Activated CD4-positive, alpha-beta T cell treated with anti-CD3 and anti-CD28 coated beads for 1 hour (primary cell): Measurements from ENCODE around the gene TMEM154.

Source experiments
- DNase-seq: peaks from one replicate; pipeline ENCODE4 v3.0.0-alpha.2; 2020

TMEM154 gene

GRCh38 chr4:152587127-152587526 lies 92.7 kb downstream of the TMEM154 start:
- no peak for DNase-seq

DNA sequence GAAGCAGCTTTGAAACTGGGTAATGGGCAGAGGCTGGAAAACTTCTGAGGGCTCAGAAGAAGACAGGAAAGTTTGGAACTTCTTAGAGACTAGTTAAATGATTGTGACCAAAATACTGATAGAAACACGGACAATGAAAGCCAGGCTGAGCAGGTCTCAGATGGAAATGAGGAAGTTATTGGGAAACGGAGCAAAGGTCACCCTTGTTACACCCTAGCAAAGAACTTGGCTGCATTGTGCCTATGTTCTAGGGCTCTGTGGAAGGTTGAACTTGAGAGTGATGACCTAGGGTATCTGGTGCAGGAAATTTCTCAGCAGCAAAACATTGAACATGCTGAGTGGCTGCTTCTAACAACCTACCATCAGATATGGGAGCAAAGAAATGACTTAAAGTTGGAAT lies 93.1 kb downstream of the TMEM154 start:
- no peak for DNase-seq

- no peak for DNase-seq
Measured at GRCh38 chr4:152585023-152585441, 94.8 kb downstream of the TMEM154 start.

- DNase-seq: no peak
Measured at GRCh38 chr4:152581536-152582160, 98.1 kb downstream of the TMEM154 start.

DNA sequence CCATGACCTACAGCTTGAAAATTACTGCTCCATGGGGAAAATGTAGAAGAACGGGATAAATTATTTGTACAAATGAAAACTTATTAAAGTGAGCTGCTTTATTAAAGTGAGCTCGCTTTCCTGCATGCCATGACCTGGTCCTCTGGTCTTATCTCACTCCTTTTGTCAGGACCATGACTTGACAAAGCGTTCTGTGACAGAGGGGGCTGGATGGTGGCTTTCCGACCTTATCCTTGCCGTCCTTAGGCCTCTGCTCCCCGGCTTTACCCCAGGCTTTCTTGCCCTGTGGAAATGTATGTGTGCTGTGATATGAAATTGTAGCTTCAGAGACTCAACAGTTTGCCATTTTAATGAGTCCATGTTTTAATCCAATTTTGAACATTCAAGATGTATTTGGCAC lies 99.9 kb downstream of the TMEM154 start:
- DNase-seq: no peak

DNA sequence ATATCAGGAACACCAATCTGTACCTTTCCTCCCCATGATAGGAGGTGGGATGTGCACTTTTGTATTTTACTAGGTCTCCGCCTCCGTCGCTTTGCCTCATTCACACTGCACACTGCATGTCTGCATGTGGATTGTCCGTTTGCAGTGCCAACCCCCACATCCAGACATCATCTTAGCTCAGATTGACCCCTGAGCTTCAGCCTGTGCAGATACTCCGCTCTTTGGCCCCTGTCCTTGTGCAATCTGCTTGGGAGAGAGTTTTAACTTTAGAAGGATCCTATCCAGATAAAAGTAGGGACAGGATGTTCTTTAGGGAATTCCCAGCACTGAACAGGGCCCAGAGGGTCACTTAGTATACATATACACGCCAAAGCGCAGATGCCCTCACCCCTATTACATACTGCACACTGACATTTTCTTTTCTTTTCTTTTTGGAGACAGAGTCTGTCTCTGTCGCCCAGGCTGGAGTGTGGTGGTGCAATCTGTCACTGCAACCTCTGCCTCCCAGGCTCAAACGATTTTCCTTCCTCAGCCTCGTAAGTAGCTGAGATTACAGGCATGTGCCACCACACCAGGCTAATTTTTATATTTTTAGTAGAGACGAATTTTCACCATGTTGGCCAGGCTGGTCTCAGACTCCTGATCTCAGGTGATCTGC lies 100.6 kb downstream of the TMEM154 start:
- no peak for DNase-seq

GRCh38 chr4:152578670-152579069 lies 101.1 kb downstream of the TMEM154 start:
- DNase-seq: no peak

DNA sequence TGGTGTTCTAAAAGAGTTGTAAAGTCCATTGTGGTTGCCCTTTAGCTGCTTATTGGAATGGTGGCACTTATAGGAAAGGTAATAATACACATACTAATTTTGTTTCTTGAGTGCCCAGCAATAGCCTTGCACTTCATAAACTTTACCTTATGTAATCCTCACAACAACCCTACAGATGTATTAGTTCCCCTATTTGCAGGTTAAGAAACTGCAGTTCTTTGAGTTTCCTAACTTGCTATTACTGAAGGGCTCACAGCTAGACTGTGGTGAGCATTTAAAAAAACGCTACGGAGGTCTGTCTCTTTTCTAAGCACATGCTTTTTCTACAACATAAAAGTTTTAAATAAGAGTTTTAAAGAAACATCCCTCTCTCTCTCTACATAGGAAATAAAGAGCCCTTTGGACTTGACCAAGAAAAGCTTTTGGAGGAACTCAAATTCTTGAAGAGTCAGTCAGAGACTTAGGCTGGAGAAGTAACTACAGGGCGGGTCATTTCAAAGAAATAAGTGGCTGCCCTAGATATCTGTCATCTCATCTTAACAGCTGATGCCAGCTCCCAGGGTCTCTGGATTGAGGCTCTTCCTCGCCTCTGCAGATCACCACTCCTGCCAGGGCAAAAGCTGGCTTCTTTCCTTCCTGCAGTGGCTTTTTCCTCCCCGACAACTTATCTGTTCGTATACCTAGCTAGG lies 101.9 kb downstream of the TMEM154 start:
- DNase-seq: no peak

- DNase-seq: no peak
Measured at GRCh38 chr4:152575533-152575932, 104.3 kb downstream of the TMEM154 start.

- no peak for DNase-seq
Measured at GRCh38 chr4:152573861-152574260, 105.9 kb downstream of the TMEM154 start.

- no peak for DNase-seq
Measured at GRCh38 chr4:152572417-152573086, 107.2 kb downstream of the TMEM154 start.

DNA sequence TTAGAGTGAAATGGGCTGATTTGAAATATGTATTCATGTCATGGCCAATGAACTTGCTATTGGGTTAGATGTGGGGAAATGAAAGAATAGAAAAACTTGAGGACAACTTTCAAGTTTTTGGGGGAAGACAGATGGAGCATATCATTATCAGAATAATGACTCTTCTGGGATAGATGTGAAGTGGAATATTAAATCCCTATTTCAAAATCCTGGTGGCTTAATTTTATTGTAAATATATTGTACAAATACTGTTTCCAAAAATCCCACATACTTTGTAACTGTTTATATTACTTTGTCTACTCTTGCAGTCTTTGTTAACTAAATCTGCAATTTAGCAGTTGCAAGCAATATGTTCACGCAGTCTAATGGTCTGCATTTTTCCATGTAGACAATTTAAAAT lies 108.0 kb downstream of the TMEM154 start:
- DNase-seq: no peak

- DNase-seq: no peak
Measured at GRCh38 chr4:152571296-152571695, 108.5 kb downstream of the TMEM154 start.
